GM18511 (cell line): ENCODE measurements around the gene SESN2.

Experiments used
- ATAC-seq: cut with Tn5 transposase; IDR thresholded peaks from one replicate; pipeline ENCODE4 v1.9.1; 2021; ENCODE audit warnings: mild to moderate bottlenecking, moderate library complexity; ENCODE audit not compliant: unreplicated experiment

SESN2 gene

GRCh38 chr1:28259252-28259933 lies at the start of gene SESN2:
TSS of gene SESN2 (plus strand) at chr1:28259518. CDS start at chr1:28259848, 330 bp downstream.
- ATAC-seq, result peak; percentile 91

- no peak for ATAC-seq
Observed at GRCh38 chr1:28209700-28210099, 49.6 kb upstream of the SESN2 start.

GRCh38 chr1:28213315-28213714 lies 46.0 kb upstream of the SESN2 start:
- ATAC-seq, result no peak

GRCh38 chr1:28229089-28229488 lies 30.2 kb upstream of the SESN2 start:
- ATAC-seq, result no peak

- ATAC-seq, result no peak
Observed at GRCh38 chr1:28229996-28230395, 29.3 kb upstream of the SESN2 start.

- peak; percentile 63 for ATAC-seq
Observed at GRCh38 chr1:28232558-28233263, 26.6 kb upstream of the SESN2 start, which contains the start of gene DNAJC8. TSS of gene DNAJC8 (minus strand) at chr1:28233029. CDS start at chr1:28232998, 31 bp downstream.

GRCh38 chr1:28233264-28233606 lies 26.1 kb upstream of the SESN2 start:
- ATAC-seq, result no peak

GRCh38 chr1:28235755-28236655 lies 23.3 kb upstream of the SESN2 start, which contains the start of gene ATP5IF1:
TSS of gene ATP5IF1 (plus strand) at chr1:28236124. CDS start at chr1:28236184, 60 bp downstream.
- peak; percentile 89 for ATAC-seq

GRCh38 chr1:28236656-28237322 lies 22.5 kb upstream of the SESN2 start:
- ATAC-seq, result no peak

GRCh38 chr1:28239004-28239403 lies 20.3 kb upstream of the SESN2 start:
- no peak for ATAC-seq

- ATAC-seq, result no peak
Observed at GRCh38 chr1:28240024-28240423, 19.3 kb upstream of the SESN2 start.

- ATAC-seq, result no peak
Observed at GRCh38 chr1:28241638-28242241, 17.6 kb upstream of the SESN2 start.

- ATAC-seq, result no peak
Observed at GRCh38 chr1:28243685-28244311, 15.5 kb upstream of the SESN2 start.

GRCh38 chr1:28244549-28245251 lies 14.6 kb upstream of the SESN2 start:
- no peak for ATAC-seq

- ATAC-seq, result no peak
Observed at GRCh38 chr1:28246427-28246832, 12.9 kb upstream of the SESN2 start.

GRCh38 chr1:28247612-28248272 lies 11.6 kb upstream of the SESN2 start:
- ATAC-seq, result no peak

GRCh38 chr1:28248273-28249012 lies 10.9 kb upstream of the SESN2 start:
- peak; percentile 37 for ATAC-seq
